HG03521 (cell line): ENCODE data around the gene MORC1.

ENCODE experiments used
- ATAC-seq: cut with Tn5 transposase; IDR thresholded peaks from one replicate; pipeline ENCODE4 v1.9.1; 2021; ENCODE audit warnings: mild to moderate bottlenecking, moderate library complexity; ENCODE audit not compliant: unreplicated experiment

The MORC1 gene

GRCh38 chr3:108947855-108948254 lies 170.1 kb downstream of the MORC1 start:
- no peak for ATAC-seq

GRCh38 chr3:108946292-108947285 lies 171.3 kb downstream of the MORC1 start:
- no peak for ATAC-seq

GRCh38 chr3:108940568-108941263 lies 177.2 kb downstream of the MORC1 start:
- ATAC-seq = no peak

GRCh38 chr3:108940166-108940565 lies 177.8 kb downstream of the MORC1 start:
- ATAC-seq = no peak

GRCh38 chr3:108936924-108937689 lies 180.8 kb downstream of the MORC1 start:
- ATAC-seq = no peak

GRCh38 chr3:108931035-108931434 lies 186.9 kb downstream of the MORC1 start:
- no peak for ATAC-seq

- ATAC-seq = no peak
These were observed 199.1 kb downstream of the MORC1 start for GRCh38 chr3:108918866-108919265.

- peak; percentile 83 for ATAC-seq
These were observed 202.9 kb downstream of the MORC1 start for GRCh38 chr3:108914774-108915641.

GRCh38 chr3:108909799-108910198 lies 208.1 kb downstream of the MORC1 start:
- no peak for ATAC-seq
